HTERT RPE-1 (cell line): ENCODE data around the gene ZNF292.
"Not testable (repeated sequence)": the region's sequence is repeated elsewhere in the genome, so short reads cannot be mapped to it uniquely, and the experiment has no call there.

Experiments used
- in situ Hi-C: fragments of 300-500 bp; cut with MboI; formaldehyde crosslinking; loops from 4 replicates; pipeline ENCODE4 v1.14.3; 2020; ENCODE audit warnings: low sequenced_read_pairs

Gene ZNF292

DNA sequence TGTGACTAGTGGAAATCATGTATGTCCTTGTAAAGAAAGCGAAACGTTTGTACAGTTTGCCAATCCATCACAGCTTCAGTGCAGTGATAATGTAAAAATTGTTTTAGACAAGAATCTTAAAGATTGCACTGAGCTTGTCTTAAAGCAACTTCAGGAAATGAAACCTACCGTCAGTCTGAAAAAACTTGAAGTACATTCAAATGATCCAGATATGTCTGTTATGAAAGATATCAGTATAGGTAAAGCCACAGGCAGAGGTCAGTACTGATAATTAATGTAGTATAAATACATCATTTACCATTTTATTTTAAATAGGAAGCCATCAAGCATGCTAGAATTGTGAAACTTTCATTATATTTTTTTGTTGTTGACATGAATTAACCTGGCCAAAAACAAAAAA is 106.2 kb downstream of the ZNF292 start:
- in situ Hi-C loops = no loop called here

DNA sequence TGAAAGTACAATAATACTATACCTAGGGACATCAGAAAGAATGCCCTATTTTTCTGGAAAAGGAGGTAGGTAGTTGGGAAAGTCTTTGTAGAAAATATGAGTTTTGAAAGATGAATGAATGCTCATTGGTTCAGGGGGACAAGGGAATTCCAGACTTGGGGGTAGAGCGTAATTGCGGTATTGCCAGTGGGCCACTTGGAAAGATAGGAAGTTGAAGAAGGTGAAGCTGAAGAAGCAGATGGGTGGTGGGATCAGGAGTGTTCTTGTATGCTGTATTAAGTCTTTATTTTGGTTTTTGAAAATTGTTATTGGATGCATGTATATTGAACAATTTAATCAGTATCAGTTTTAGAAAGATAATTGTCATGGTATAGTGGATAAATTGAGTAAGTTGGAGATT is 109.1 kb downstream of the ZNF292 start:
- in situ Hi-C loops = no loop called here

DNA sequence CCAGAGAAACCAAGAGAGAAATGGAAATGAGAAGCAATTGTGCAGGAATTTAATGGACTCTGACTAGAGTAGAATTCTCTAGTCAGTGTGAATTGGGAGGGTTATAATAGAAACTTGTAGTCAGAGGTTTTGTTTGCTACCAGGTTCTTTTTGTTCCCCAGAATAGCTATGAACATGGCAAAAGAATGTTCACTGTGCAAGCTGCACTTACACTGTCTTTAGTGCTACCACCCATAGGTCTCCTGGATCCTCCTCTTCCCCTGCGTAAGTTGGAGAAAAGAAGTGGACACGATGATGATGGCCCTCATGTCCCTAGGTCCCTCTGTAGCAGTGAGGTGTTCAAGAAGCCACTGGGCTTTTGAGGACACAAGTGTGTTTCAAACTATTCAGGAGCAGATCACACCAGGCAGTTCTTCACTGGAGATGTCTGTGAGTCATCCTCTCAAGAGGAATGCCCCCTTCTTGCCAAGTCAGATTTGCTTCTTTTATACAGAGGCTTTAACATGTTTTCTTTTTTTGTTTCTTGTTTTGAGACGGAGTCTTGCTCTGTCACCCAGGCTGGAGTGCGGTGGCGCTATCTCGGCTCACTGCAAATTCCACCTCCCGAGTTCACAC is 119.4 kb downstream of the ZNF292 start:
- in situ Hi-C loops = no loop called here

DNA sequence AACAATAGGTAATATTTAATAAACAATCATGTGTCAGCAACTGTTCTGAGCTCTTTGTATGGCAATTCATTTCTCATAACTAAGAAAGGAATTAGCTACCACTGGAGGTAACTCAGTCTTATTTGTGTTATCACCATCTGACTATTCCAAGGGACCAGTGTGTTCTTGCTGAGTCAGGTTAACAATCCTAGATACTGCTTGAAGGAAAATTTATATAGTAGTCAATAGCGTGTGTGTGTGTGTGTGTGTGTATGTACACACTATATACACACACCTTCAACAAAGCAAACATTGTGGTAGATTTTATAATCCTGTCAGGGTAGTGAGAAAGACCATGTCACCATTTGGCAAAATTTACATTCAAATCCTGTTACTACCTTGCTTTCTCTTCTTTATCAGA is 121.3 kb downstream of the ZNF292 start:
- in situ Hi-C loops = no loop called here

DNA sequence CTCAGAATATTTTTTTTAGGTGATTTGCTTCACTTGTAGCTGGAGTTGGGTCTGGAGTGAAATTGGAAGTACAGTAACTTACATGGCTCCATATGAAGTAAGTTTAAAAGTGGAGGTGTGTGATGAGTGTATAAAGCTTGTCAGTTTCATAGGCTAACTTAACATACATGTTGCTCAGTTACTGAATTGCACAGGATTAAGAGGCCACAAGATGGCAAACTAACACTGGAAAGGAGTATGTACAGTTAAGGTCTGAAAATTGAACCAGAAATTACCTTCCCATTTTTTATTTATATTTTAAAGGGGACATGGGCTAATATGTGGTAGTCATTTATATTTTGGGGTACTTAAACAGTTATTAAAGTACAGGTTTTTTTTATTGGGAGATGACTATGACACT is 121.8 kb downstream of the ZNF292 start:
- in situ Hi-C loops = no loop called here

DNA sequence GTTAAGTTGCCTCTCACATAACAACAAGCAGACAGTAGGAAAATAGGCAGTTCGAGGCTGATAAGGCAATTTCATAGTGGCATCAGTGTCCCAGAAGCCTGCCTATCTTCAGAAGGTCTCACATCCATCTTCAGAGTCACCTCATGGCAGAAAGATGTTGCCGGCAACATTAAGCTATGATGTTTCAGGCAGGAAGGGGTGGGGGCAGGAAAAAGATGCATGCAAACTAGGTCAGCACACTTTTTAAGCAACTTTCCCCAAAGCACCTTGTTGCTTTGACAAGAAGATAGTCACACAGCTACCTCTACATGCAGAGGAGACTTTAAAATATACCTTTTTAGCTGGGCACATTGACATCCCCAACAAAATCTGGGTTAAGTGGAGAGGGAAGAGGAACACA is 123.8 kb downstream of the ZNF292 start:
- in situ Hi-C loops = no loop called here

DNA sequence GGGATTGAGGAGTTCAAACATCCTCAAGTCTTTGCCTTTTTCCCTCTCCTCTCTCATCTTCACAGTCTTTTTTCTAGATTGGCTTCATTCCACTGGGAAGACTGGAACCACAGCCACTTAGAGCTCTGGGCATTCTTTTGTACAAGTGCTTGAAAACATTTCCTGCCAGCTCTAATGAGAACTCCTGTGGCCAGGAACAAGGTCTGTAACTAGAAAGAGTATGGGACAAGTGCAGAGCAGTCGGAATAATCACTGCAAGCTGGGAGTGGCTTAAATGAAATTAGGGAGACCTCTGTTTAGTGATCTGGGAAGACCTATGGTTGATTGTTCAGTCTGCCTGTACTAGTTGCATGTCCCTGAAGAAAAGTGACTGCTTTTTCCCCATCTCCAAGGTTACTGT is 126.1 kb downstream of the ZNF292 start:
- in situ Hi-C loops = no loop called here

DNA sequence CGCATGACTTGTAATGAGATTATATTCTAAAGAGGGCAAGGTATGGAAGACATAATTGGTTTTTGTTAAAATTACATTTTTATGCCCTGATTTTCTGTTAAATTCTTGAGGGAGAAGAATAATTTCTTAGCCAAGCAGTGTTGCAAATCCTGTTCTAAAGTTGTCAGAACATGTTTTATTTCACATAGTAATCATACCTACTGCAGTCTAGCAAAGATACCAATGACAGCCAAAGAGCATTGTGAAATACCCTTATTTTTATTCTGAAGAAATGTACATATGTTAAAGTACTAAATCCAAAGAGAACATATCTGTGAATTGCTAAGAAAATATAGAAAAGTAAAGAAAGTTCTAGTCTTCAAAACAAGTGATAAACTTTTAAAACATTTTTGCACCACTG is 127.4 kb downstream of the ZNF292 start:
- in situ Hi-C loops = no loop called here

DNA sequence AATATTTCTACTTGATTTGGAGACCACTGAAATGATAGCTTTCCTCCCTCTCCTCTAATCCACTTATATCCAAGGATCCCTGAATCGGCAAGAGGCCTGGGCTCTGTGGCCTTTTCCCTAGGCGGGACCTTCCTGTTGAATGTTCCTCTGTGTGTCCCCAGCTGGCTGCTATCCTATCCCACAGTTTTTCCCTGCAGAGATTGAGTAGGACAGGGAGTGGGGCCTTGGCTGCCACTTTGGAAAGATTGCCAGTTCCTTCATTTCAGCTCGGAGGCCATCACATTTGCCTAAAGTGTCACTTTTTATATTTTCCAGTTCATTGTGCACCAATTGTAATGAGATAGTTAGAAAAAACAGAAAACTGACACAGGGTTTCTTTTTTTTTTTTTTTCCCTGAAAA is 128.1 kb downstream of the ZNF292 start:
- in situ Hi-C loops = no loop called here

DNA sequence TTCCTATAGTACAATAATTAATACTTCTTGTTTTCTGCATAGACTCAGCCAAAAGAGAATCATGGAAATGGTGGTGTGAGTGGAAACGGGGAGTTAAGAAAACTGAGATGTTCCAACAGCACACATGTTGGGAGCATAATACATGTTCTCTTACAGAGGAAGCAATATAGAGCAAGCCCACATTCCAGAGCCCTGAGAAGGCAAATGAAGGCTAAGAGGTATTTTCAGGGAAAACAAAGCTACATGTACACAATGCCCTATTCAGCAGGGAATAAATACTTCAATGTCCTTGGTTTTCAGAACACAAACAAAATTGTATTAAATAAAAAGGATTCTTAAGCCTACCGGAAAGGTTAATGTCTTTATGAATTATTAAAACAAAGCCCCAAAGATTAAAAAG is 131.9 kb downstream of the ZNF292 start:
- in situ Hi-C loops = no loop called here

DNA sequence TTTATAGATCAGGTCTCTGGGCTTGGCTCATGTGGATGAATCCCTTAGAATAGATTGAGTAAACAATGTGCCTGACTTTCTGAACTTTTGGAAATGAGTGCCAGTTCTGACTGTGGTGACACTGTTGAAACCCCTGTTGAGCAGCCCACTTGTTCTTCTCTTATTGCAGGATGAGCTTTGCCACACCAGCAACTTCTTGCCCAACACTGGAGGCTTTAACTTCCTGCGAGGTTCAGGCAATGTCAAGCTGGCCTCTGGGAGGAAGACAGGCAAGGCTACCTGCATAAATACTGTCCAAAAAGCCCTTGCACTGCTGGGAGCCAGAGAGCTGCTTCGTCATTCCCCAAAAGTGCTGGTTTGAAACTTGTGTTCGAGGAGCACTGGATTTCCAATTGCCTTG is 134.2 kb downstream of the ZNF292 start:
- in situ Hi-C loops = no loop called here

DNA sequence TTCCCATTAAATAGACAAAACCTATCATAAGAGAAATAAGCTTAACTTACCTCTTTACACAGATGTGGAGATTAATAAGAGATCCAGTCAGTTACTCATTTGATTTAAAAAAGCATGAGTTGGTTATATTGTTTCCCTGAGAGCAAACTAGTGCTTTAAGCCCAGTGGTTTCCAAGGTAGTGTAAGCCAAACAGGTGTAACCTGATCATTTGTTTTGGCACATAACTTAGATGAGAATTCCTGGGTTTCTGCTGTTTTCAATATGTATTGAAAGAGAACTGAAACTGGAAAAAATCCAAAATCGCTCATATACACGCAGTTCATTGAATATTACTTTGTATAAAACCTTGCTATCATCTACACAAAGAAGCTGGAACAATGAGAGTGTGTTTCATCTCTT is 136.5 kb downstream of the ZNF292 start:
- in situ Hi-C loops = no loop called here

DNA sequence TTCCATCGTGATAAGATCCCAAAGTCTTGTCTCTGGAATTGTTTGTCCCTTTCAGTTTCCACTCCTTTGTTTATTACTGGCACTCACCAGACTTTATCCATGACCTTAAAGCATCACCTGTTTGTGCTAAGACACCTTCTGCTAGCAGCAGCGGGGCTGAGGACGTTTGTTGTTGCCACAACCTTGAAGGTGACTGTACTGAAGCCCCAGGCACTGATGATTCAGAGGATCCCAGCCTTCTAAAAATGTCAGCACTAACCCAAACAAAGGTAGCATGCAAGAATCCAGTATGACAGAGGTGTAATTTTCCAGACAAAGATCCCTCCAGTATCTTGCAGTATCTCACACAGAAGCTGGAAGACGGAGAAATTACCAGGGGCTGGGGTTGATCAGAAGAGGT is 138.2 kb downstream of the ZNF292 start:
- in situ Hi-C loops = no loop called here

DNA sequence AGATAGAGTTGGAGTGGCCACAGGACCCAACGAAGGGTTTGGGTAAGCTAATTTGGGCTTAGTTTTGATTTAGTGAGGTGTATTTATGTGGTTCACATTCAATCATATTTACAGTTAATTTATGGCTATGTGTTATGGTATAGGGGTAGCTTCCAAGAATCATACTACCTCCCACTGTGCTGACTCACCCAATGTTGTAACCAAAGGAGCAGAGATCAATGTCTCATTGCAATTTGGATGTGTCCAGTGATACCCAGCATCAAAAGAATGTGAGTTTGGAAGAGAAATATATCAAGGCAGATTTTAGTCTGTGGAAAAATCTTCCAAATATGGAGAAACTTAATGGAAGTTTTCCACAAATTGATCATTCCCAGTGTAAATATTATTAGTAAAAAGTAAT is 141.8 kb downstream of the ZNF292 start:
- in situ Hi-C loops = no loop called here

DNA sequence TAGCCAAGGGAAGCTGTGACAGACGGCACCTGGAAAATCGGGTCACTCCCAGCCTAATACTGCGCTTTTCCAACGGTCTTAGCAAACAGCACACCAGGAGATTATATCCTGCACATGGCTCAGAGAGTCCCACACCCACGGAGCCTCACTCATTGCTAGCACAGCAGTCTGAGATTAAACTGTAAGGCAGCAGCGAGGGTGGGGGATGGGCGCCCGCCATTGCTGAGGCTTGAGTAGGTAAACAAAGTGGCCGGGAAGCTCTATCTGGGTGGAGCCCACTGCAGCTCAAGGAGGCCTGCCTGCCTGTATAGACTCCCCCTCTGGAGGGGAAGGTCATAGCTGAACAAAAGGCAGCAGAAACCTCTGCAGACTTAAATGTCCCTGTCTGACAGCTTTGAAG is 145.9 kb downstream of the ZNF292 start:
- in situ Hi-C loops = not testable (repeated sequence)

DNA sequence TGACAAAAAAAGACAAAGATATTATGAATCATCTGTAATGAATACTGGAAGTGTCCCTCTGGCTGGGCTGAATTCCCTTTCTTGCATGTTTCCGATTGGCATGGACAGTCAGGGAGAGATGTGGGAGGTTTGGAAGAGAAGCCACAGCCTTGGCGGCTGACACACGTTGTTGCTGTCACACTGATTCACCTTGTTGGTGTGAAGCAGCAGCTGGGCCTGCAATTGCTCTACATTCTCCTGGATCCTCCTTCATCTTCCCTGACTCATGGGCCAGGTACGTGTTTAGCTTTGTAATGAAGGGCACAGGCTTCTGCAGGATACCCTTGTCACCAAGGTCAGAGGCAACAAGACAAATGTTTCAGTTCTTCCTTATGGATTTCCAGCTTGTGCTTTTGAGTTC is 153.6 kb downstream of the ZNF292 start:
- in situ Hi-C loops = no loop called here

DNA sequence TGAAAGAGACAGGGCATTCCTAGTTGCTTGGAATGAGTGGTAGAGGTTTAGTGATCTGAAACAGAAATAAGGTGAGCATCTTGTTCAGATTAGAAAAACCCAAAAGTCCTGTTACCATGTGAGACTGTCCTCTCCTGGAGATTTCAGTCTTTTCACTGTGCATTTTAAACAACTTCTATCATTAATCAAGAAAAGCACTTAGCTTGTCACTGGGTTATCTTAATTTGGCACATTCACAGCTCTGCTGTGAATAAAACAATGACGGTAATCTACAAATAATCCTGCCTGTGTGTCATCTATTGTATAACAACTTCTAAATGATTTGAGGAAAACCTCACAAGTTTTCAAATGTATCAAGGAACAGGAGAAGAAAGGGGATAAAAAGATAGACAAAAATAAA is 157.5 kb downstream of the ZNF292 start:
- in situ Hi-C loops = no loop called here
